Hepatocyte (in vitro differentiated cells): Measurements from ENCODE around the gene TACC2. TPM values are rescaled to one million over a fixed set of nuclear protein-coding genes. Genes with fewer than 3 reads are reported as not detected.

Source experiments
- DNase-seq: peaks from one replicate; pipeline ENCODE4 v3.0.0-alpha.2; 2016; ENCODE audit warnings: low spot score
- H2AFZ ChIP-seq: fragments of 200-600 bp; sonication (generic); 2 replicates; pipeline ENCODE4 v1.6.0; 2016; ENCODE audit warnings: antibody characterized with exemption, mild to moderate bottlenecking
- H3K27ac ChIP-seq: fragments of 200-600 bp; sonication (generic); 2 replicates; pipeline ENCODE4 v1.5.1; 2016; ENCODE audit warnings: mild to moderate bottlenecking
- H3K27me3 ChIP-seq: fragments of 200-600 bp; sonication (generic); 2 replicates; pipeline ENCODE4 v1.6.1; 2016
- H3K36me3 ChIP-seq: fragments of 200-600 bp; sonication (generic); replicated peaks from 2 replicates; pipeline ENCODE4 v1.5.1; 2016; ENCODE audit warnings: low read depth; ENCODE audit not compliant: insufficient read depth
- H3K4me1 ChIP-seq: fragments of 200-600 bp; sonication (generic); 2 replicates; pipeline ENCODE4 v1.5.1; 2016; ENCODE audit warnings: mild to moderate bottlenecking, moderate library complexity; ENCODE audit not compliant: insufficient read depth
- H3K4me2 ChIP-seq: fragments of 200-600 bp; sonication (generic); 2 replicates; pipeline ENCODE4 v1.6.0; 2016
- H3K4me3 ChIP-seq: fragments of 200-600 bp; sonication (generic); 2 replicates; pipeline ENCODE4 v1.5.1; 2016; ENCODE audit warnings: mild to moderate bottlenecking
- H3K79me2 ChIP-seq: fragments of 200-600 bp; sonication (generic); 2 replicates; pipeline ENCODE4 v1.6.0; 2017; ENCODE audit warnings: mild to moderate bottlenecking
- H3K9me2 ChIP-seq: fragments of 200-600 bp; sonication (generic); replicated peaks from 2 replicates; pipeline ENCODE4 v1.6.0; 2017; ENCODE audit warnings: mild to moderate bottlenecking; ENCODE audit not compliant: insufficient read depth
- H3K9me3 ChIP-seq: fragments of 200-600 bp; sonication (generic); 2 replicates; pipeline ENCODE4 v1.5.1; 2016; ENCODE audit warnings: low read depth, mild to moderate bottlenecking
- H4K20me1 ChIP-seq: fragments of 200-600 bp; sonication (generic); 2 replicates; pipeline ENCODE4 v1.6.0; 2016; ENCODE audit warnings: mild to moderate bottlenecking; ENCODE audit not compliant: insufficient read depth, poor library complexity, severe bottlenecking
- EZH2 ChIP-seq: fragments of 200-600 bp; sonication (generic); IDR thresholded peaks from 2 replicates; pipeline ENCODE4 v1.6.1; 2016; ENCODE audit warnings: antibody characterized with exemption, mild to moderate bottlenecking, borderline replicate concordance
- EZH2phosphoT487 ChIP-seq: fragments of 200-600 bp; sonication (generic); IDR thresholded peaks from one replicate; pipeline ENCODE4 v1.6.1; 2018; ENCODE audit warnings: antibody characterized with exemption, mild to moderate bottlenecking, low read depth, moderate library complexity; ENCODE audit not compliant: unreplicated experiment, severe bottlenecking
- WGBS: methylation state at CpG from one replicate; pipeline ENCODE4 v1.1.6; 2016; ENCODE audit warnings: low lambda C conversion rate; ENCODE audit errors: missing lambda C conversion rate; 5-methylcytosine and 5-hydroxymethylcytosine counted together
- polyA plus RNA-seq: library from polyadenylated mRNA; unstranded; fragments of >200 nt; fragmentation: Nextera tagmentation; extraction: Ambion mirVana; gene quantifications from 2 replicates; pipeline ENCODE4 v1.2.1, GENCODE V29; 2016
- total RNA-seq: library from RNA; depleted of rRNA; stranded (reverse); fragments of >200 nt; gene quantifications from 2 replicates; pipeline ENCODE4 v1.2.3, GENCODE V29; 2014
- TF ChIP-seq, protein P1 (sequence below): fragments of 200-600 bp; sonication (generic); IDR thresholded peaks from 2 replicates; pipeline ENCODE4 v1.5.1; 2016; ENCODE audit warnings: antibody characterized with exemption, mild to moderate bottlenecking; ENCODE audit not compliant: poor library complexity

The TACC2 gene
- total and polyA plus RNA-seq, 2 experiments from 2014 or later, result 20.0 to 34.6 TPM

DNA sequence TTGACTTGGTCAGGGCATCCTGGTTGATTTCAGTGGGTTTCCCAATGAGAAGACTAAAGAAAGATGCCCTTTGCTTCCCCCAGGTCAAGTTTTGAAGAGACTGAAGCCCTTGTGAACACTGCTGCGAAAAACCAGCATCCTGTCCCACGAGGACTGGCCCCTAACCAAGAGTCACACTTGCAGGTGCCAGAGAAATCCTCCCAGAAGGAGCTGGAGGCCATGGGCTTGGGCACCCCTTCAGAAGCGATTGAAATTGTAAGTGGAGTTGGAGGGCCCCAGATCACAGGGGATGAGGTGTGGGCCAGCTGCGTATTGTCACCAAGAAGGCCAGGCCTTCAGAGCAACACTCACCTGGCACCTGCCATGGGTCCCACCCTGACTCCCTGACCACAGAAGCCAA, 238.8 kb downstream of the TACC2 start:
- DNase-seq, result no peak
- Histone ChIP-seq H3K9me2 (no peaks in the 10 kb centered on the region), H4K20me1 (no peaks in the 10 kb centered on the region), H3K4me3 (no peak overlapping the region), H2AFZ (no peak overlapping the region), H3K27ac (no peak overlapping the region), H3K4me2 (no peak overlapping the region), H3K36me3 (no peaks in the 10 kb centered on the region), H3K79me2 (no peaks in the 10 kb centered on the region), H3K27me3 (no peaks in the 10 kb centered on the region), H3K9me3 (no peaks in the 10 kb centered on the region), H3K4me1 (no peaks in the 10 kb centered on the region)
- 93% methylated on average over 4 of the region's 4 CpGs for WGBS
- TF ChIP-seq EZH2 (no peak), EZH2phosphoT487 (no peak)
- TF ChIP-seq, protein P1, sequence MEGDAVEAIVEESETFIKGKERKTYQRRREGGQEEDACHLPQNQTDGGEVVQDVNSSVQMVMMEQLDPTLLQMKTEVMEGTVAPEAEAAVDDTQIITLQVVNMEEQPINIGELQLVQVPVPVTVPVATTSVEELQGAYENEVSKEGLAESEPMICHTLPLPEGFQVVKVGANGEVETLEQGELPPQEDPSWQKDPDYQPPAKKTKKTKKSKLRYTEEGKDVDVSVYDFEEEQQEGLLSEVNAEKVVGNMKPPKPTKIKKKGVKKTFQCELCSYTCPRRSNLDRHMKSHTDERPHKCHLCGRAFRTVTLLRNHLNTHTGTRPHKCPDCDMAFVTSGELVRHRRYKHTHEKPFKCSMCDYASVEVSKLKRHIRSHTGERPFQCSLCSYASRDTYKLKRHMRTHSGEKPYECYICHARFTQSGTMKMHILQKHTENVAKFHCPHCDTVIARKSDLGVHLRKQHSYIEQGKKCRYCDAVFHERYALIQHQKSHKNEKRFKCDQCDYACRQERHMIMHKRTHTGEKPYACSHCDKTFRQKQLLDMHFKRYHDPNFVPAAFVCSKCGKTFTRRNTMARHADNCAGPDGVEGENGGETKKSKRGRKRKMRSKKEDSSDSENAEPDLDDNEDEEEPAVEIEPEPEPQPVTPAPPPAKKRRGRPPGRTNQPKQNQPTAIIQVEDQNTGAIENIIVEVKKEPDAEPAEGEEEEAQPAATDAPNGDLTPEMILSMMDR, result no peak

- no peak for DNase-seq
- H3K27me3 ChIP-seq, result no peaks in the 10 kb centered on the region
- H3K4me1 ChIP-seq, result no peaks in the 10 kb centered on the region
- no peak overlapping the region for H2AFZ ChIP-seq
- H3K9me3 ChIP-seq, result no peaks in the 10 kb centered on the region
- no peaks in the 10 kb centered on the region for H3K9me2 ChIP-seq
- H3K79me2 ChIP-seq, result no peaks in the 10 kb centered on the region
- H4K20me1 ChIP-seq, result no peaks in the 10 kb centered on the region
- no peaks in the 10 kb centered on the region for H3K36me3 ChIP-seq
- no peak overlapping the region for H3K4me3 ChIP-seq
- TF ChIP-seq, protein P1, result no peak
- H3K4me2 ChIP-seq, result no peak overlapping the region
- whole genome bisulfite sequencing, result 74% methylated on average over 2 of the region's 2 CpGs
- no peak overlapping the region for H3K27ac ChIP-seq
Measured at GRCh38 chr10:122229666-122230065, 240.7 kb downstream of the TACC2 start.

DNA sequence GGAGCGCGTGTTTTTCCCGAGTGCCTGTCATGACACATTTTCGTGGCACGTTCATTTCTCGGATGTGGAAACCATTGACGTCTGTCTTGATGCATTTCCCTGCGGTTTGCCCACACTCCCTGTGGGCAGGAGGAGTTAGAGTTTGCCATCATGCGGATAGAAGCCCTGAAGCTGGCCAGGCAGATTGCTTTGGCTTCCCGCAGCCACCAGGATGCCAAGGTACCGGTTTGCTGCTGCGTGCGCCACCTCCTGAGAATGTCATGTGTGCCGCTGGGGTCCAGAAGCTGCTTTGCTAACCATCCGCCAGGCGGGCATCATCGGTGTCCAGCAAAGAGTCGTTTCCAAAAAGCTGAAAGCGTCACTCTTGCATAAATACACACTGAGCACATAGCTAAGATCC, 241.3 kb downstream of the TACC2 start:
- Histone ChIP-seq H3K4me2 (no peak overlapping the region), H2AFZ (no peak overlapping the region), H3K36me3 (no peaks in the 10 kb centered on the region), H3K79me2 (no peaks in the 10 kb centered on the region), H3K4me1 (no peaks in the 10 kb centered on the region), H3K9me2 (no peaks in the 10 kb centered on the region), H4K20me1 (no peaks in the 10 kb centered on the region), H3K4me3 (no peak overlapping the region), H3K27ac (no peak overlapping the region), H3K27me3 (no peaks in the 10 kb centered on the region), H3K9me3 (no peaks in the 10 kb centered on the region)
- TF ChIP-seq, protein P1, result no peak
- TF ChIP-seq EZH2 (no peak), EZH2phosphoT487 (no peak)
- DNase-seq, result no peak
- 97% methylated on average over 19 of the region's 19 CpGs for WGBS

DNA sequence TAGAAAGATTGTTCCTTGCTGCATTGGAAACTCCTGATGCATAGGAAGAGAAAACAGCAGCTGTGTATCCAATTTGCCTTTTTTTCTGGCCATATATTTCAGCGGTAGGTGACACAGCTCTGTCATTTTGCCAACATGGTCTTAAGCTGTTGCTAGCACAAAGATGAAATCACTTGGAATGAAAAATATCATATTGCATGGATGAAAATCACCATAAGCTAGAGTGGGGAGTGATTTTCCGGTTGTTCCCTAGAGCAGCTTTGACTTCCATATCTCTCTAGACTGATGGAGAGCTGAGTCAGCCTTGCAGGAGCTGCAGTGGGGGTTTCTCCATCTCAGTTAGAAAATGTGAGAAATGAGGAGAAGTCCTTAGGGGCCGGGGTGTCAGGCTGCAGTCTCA, 243.8 kb downstream of the TACC2 start:
- H4K20me1 ChIP-seq, result no peaks in the 10 kb centered on the region
- TF ChIP-seq EZH2phosphoT487 (no peak), EZH2 (no peak)
- TF ChIP-seq, protein P1, result no peak
- no peaks in the 10 kb centered on the region for H3K36me3 ChIP-seq
- H3K4me2 ChIP-seq, result no peak overlapping the region
- peak; percentile 21 for DNase-seq
- no peaks in the 10 kb centered on the region for H3K79me2 ChIP-seq
- H3K27me3 ChIP-seq, result no peaks in the 10 kb centered on the region
- 87% methylated on average over 3 of the region's 3 CpGs for WGBS
- no peak overlapping the region for H2AFZ ChIP-seq
- no peaks in the 10 kb centered on the region for H3K9me3 ChIP-seq
- H3K4me3 ChIP-seq, result no peak overlapping the region
- no peaks in the 10 kb centered on the region for H3K9me2 ChIP-seq
- no peak overlapping the region for H3K27ac ChIP-seq
- H3K4me1 ChIP-seq, result no peaks in the 10 kb centered on the region
